Nucleus accumbens (tissue), 56 donors: ENCODE results near the gene RASSF5.

Experiments
- DNase-seq, 56 donors: peaks; one replicate each; lab custom pipeline; 2025; lab: John Stamatoyannopoulos, UW

Gene RASSF5

GRCh38 chr1:206495011-206495461 is 12.3 kb upstream of the RASSF5 start:
- DNase-seq, result no peak

GRCh38 chr1:206495493-206496046 is 11.8 kb upstream of the RASSF5 start:
- DNase-seq, result no peak

DNA sequence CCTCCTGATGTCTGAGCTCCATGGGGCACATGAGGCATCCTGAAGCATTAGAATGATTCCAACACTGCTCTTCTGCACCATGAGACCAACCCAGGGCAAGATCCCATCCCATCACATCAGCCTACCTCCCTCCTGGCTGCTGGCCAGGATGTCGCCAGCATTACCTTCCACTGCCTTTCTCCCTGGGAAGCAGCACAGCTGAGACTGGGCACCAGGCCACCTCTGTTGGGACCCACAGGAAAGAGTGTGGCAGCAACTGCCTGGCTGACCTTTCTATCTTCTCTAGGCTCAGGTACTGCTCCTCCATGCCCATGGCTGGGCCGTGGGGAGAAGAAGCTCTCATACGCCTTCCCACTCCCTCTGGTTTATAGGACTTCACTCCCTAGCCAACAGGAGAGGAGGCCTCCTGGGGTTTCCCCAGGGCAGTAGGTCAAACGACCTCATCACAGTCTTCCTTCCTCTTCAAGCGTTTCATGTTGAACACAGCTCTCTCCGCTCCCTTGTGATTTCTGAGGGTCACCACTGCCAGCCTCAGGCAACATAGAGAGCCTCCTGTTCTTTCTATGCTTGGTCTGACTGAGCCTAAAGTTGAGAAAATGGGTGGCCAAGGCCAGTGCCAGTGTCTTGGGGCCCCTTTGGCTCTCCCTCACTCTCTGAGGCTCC is 11.1 kb upstream of the RASSF5 start:
- DNase-seq, result no peak

GRCh38 chr1:206497363-206497762 is 10.0 kb upstream of the RASSF5 start:
- no peak for DNase-seq

DNA sequence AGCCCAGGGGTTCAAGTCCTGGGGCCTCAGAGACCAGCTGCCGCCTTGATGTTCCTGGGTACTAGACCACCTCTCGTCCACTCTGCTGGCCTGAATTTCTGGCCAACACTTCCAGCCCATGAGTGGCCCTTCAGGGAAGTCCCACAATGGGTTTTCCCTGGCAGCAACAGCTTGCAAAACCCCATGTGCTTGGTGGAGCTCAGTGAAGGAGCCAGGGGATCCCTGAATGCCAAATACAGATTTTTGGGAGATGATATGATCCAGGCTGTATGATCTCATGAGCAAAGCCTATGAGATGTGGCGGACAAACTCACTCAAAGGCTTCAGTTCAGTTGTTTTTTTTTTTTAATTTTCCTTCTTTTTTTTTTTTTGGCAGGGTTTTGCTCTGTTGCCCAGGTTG is 9.6 kb upstream of the RASSF5 start:
- no peak for DNase-seq

DNA sequence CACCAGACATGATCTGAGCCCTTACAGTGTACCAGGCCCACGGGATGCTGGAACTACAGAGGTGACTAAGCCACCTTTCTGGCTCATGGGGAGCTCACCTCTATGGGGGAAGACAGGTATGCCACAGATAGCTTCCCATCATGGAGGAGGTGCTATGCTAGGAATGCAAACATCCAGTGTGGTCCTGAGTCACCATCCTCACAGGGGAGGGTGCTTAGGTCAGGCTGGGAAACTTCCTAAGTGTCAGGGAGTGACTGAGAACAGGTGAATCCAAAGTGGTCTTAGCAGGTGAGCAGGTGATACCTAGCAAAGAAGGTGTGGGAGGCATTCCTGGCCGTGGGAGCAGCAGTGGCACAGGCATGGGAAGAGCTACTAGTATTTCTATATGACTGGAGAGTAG is 8.6 kb upstream of the RASSF5 start:
- DNase-seq, result no peak

- no peak for DNase-seq
These were observed 7.3 kb upstream of the RASSF5 start for GRCh38 chr1:206500046-206500445.

DNA sequence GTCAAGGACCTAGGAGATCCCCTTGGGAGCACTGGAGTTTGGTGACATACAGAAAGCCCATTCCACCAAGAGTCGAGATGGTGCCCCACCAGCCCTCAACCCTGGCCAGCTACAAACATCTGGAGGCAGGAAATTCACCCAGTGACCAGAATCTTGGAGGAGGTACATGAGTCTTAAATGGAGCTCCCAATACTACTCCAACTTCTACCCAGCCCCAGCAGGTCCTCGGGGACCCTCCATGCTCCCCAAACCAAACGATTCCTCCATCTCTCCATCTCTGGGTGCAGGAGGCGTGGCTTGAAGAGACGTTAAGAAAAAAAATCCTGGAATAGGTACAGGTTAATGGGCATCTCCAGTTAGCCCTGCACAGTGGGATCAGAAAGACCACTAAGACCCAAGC is 5.5 kb upstream of the RASSF5 start:
- DNase-seq, result no peak

DNA sequence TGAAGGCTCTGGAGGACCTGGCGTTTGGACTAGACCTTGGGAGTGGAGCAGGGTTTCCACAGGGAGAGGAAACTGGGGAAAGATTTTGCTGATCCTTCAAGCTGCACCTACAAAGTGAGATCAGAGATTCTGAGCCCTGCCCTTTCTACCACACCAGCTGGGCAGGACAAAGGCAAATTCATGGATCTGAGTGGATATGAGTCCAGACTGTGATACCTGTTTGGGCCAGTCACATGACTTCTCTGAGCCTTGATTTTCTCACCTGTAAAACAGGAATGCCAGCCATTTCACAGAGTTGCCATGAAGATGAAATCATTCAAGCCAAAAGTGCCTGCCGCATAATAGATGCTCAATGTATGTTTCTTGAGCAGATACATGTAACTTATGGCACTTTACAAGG is 4.9 kb upstream of the RASSF5 start:
- no peak for DNase-seq

DNA sequence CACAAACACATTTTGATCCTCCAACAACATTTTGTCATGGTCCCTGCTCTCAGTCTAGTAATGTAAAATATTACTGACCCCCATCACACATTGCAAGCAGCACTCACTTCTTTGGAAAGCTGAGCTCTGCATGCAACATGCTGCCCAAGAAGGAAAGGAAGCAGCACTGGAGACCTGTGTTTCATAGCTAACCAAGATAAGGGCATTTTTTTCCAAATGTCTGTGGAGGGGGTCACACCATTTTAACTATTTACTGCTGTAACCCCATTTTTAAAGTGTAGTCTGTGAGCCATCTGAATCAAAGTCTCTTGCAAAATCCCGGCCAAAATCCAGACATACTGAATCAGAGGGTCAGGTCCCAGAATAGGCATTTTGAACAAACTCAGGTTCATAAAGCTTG is 4.5 kb upstream of the RASSF5 start:
- DNase-seq, result no peak

- peak in 2 of 56 donors; percentile 10 to 20 for DNase-seq
These were observed 3.6 kb upstream of the RASSF5 start for GRCh38 chr1:206503591-206504362.

GRCh38 chr1:206504363-206504713 is 3.0 kb upstream of the RASSF5 start:
- DNase-seq, result no peak

GRCh38 chr1:206505702-206506355 is 1.5 kb upstream of the RASSF5 start:
- no peak for DNase-seq

DNA sequence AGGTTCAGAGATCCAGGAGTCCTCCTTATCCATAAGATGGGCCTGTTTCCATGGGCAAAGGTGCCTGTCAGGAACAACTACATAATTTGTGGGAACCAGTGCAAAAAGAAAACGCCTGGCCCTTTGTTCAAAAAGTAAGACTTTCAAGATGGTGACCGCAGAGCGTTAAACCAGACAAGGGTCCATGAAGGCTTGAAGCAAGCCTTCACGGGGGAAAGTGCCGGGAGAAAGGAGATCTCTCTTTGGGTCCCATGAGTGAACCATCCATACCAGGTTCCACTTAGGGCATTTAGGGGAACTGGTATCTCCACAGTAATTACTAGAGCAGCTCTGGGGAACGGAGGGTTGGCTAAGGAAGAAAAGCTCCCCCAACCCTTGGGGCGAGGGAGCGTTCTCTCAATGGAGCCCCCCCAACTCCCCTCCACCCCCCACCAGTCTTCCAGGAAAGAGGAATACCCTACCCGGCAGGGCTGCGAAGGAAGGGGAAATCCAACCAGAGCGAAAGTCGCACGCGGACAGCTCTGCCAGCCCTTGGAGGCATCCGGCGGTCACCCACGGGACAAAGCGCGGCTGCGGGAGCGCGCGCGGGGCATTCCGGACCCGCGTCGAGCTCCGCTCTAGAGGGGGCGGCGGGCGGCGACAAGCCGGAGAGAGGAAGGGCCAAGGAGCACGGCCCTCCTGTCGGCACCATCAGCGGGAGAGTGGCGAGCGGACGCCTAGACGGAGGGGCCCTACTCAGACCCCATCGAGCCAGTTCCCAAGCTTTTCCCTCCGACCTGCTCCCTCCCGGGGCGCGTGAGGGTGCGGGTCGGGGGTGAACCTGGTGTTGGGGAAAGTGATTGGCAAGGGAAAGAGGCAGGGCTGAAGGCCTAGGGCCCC is 687 bp upstream of the RASSF5 start:
- no peak for DNase-seq

GRCh38 chr1:206508130-206508889 is 979 bp downstream of the RASSF5 start:
- no peak for DNase-seq

GRCh38 chr1:206508956-206509355 is 1.6 kb downstream of the RASSF5 start:
- no peak for DNase-seq

DNA sequence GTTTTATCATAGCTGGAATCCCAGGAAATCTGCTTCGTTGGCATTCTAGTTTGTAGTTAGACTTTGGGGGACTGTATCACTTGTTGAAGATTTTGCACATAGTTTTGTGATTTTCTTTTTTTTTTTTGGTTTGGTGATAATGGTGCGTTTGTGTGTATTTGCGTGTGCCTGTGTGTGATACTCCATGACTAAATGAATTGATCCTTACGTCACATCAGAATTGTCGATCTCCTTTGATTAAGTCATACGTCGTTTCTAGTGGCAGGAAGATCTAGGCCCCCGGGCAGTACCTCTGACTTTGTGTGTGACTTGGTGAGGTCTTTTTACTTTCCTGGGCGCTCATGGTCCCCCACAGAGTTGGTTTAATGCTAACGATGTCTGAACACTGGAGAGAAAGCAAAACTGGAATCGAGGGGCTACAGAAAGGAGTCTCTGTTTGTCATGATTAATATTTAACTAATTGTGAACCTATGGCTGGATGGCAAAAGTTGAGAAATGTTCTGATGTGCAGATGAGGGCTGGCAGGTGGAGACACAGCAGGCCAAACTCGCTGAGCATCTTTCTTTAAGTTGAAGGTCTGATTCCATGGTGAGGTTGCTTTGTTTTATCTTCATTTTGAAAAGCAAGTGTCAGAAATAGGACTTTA is 2.4 kb downstream of the RASSF5 start:
- DNase-seq, result no peak

GRCh38 chr1:206510371-206510770 is 3.0 kb downstream of the RASSF5 start:
- no peak for DNase-seq

DNA sequence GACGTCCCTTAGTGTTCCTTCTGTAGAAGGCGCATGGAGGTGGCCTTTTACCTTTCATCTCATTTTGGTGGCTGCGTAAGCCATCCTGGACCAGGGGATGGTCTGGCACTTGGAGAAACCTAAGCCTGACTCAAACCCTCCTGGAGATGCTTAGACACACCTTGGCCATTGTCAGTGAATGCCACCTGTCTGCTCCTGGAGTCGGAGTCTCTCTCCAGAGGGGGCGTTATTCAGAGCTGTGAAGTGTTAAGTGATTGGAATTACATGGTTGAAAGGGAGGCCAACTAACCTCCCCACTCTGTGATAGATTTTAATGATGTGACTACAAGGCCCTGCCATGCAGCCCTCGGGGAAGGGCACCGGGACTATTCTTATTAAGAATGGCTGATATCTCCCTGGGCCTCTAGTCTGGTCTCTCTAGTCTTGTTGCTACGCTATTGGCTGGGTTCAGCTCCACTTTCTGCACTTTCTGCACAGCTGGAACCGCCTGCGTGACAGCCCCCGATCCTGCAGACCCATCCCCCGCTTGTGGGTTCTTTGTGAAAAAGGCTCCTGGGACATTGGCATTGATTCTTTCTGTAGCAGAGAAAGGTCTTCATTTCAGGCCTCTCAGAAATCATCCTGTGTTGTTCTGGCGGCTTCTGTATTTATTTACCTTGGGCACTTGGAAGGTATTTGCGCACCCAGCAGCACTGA is 4.2 kb downstream of the RASSF5 start:
- DNase-seq, result no peak
